RWPE1 (cell line): Measurements from ENCODE around the gene QSOX2.

ENCODE experiments used
- CTCF ChIA-PET: fragments of 350-600 bp; sonication (Branson Sonifier 250); formaldehyde crosslinking; extraction: SDS; loops from one replicate; lab custom pipeline; 2021; lab: Yijun Ruan, JAX
- POLR2A ChIA-PET: fragments of 400-600 bp; formaldehyde crosslinking; extraction: SDS; loops from one replicate; lab custom pipeline; 2020; ENCODE audit warnings: antibody characterized with exemption; ENCODE audit not compliant: low non-redundant PET; lab: Yijun Ruan, JAX
- DNase-seq: peaks from one replicate; pipeline ENCODE4 v3.0.0; 2012; ENCODE audit warnings: low spot score
- H3K27ac ChIP-seq: fragments of 450-650 bp; 2 replicates; pipeline ENCODE4 v1.5.1; 2017
- TF ChIP-seq, protein P1 (sequence below): fragments of 450-650 bp; conservative IDR thresholded peaks from 2 replicates; pipeline ENCODE4 v1.5.1; 2017; ENCODE audit warnings: low read depth, mild to moderate bottlenecking

QSOX2 gene

DNA sequence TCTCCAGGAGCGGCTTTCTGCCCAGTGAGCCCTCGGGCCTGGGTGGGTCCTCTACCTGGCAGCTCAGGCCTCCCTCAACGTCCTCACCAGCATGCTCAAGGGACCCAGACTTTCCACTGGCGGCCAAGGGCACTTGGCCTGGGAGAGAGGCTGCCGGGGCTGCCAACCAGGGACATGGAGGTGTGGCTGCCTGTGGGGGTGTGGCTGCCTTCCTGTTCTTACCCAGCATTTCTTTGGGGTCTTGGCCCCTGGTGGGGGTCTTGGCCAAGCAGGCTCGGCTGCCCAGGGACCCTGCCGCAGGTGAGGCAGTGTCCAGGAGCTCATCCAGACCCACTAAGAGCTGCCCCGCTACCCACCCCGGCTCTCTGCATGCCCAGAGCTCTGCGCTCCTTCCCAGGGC is 7.2 kb upstream of the QSOX2 start:
- TF ChIP-seq, protein P1, sequence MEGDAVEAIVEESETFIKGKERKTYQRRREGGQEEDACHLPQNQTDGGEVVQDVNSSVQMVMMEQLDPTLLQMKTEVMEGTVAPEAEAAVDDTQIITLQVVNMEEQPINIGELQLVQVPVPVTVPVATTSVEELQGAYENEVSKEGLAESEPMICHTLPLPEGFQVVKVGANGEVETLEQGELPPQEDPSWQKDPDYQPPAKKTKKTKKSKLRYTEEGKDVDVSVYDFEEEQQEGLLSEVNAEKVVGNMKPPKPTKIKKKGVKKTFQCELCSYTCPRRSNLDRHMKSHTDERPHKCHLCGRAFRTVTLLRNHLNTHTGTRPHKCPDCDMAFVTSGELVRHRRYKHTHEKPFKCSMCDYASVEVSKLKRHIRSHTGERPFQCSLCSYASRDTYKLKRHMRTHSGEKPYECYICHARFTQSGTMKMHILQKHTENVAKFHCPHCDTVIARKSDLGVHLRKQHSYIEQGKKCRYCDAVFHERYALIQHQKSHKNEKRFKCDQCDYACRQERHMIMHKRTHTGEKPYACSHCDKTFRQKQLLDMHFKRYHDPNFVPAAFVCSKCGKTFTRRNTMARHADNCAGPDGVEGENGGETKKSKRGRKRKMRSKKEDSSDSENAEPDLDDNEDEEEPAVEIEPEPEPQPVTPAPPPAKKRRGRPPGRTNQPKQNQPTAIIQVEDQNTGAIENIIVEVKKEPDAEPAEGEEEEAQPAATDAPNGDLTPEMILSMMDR = no peak
- DNase-seq = no peak
- no peak overlapping the region for H3K27ac ChIP-seq
- ChIA-PET POLR2A (no interaction called here), CTCF (no interaction called here)

DNA sequence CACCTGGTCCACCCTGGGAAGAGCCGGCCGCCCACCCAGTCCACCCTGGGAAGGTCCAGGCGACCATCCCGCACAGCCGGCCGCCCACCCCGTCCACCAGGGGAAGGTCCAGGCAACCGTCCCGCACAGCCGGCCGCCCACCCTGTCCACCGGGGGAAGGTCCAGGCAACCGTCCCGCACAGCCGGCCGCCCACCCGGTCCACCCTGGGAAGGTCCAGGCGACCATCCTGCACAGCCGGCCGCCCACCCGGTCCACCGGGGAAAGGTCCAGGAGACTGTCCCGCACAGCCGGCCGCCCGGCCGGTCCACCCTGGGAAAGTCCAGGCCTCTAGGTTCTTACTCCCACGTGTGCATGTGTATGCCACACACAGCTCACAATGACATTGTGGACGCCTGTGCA is 6.7 kb upstream of the QSOX2 start:
- ChIA-PET CTCF (no interaction called here), POLR2A (no interaction called here)
- TF ChIP-seq, protein P1 = no peak
- no peak for DNase-seq
- H3K27ac ChIP-seq = no peak overlapping the region

DNA sequence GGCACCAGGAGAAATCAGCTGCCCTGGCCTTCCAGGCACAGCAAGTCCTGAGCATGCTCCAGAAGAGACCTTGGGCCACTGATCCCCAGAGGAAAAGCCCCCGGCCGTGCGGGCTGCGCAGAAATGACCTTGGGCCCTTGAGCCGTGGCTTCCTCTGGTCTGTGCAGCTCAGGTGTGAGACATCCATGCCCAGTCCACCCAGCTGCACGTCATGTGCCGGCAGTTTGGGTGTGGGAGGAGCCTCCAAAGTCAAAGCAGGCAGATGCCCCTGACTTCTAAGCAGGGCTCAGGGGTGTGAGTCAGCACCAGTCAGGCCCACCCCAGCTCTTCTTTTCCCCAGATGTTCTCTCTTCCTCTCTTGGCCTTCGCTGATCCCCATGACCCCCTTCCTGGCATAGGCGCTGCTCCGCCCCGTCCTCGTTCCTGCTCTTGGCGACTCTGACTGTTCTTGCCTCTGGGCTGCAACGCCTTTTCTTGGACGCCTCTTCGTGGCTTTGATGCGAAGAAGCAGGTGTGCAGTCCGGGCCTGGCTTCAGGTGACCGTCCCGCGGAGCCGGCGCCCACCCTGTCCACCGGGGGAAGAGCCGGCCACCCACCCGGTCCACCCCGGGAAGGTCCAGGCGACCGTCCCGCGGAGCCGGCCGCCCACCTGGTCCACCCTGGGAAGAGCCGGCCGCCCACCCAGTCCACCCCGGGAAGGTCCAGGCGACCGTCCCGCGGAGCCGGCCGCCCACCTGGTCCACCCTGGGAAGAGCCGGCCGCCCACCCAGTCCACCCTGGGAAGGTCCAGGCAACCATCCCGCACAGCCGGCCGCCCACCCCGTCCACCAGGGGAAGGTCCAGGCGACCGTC is 5.9 kb upstream of the QSOX2 start:
- CTCF ChIA-PET = interaction anchor here (1.1 kb wide), 1 partner anchor 33 kb away, joined by 3 read pairs; no protein-coding TSS in a partner anchor
- TF ChIP-seq, protein P1 = no peak
- no peak for DNase-seq

DNA sequence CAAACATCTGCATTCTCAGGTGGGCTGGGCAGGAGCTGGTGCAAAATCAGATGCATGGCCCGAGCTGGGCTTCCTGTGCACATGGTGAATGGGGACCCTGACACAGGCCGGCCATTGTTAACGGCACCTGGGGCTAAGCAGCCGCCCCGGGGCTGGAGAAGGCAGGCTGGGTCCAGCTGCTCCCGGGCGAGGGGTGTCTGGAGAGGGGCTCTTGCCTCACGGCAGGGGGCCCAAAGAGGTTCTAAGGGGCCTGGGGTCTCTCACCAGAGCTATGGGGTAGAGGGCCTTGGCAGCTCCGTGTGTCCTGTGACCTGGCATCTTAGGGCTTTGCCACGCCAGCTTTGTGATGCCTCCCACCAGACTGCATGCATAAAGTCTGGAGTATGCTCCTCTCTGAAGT is 5.1 kb upstream of the QSOX2 start:
- POLR2A ChIA-PET = no interaction called here

More for the DNA sequence above, 5.9 kb upstream of the QSOX2 start:
- POLR2A ChIA-PET = no interaction called here
- peak overlapping the region; percentile 8; the same call in 1 of the 2 replicates for H3K27ac ChIP-seq

DNA sequence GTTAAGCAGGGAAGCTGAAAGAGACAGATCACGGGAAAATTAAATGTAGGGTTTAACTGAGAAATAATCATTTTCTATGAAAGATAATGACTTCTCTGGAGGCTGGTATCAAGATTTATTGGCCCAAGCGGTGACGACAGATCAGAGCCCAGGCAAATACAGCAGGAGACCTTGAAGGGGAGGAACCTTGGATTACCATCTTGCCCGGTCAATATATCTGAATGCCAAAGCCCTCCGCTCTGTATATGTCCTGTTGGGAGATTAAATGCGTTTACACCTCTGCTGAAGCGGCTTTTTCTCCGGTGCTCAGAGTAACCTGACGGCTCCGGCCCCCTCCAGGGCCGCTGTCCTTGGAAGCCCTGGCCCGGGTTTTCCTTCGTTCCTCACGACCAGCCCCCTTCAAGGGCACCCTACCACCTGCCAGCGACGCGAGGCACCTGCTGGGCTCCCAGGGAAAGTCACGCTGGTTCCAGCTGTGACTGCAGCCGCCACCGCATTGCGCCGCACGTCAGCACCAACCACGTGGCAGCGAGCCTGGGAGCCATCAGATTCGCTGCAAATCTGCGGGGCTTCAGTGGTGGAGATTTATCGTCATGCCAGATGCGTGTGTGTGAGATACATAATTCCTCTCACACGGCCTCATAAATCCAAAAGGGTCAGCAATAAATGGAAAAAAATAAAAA is 4.4 kb upstream of the QSOX2 start:
- ChIA-PET CTCF (interaction anchor here (1.1 kb wide), 1 partner anchor 34 kb away, joined by 3 read pairs; no protein-coding TSS in a partner anchor), POLR2A (no interaction called here)
- no peak for DNase-seq
- TF ChIP-seq, protein P1 = no peak
- no peak overlapping the region for H3K27ac ChIP-seq

More for the DNA sequence above, 5.1 kb upstream of the QSOX2 start:
- H3K27ac ChIP-seq = no peak overlapping the region; the same call in 1 of the 2 replicates
- CTCF ChIA-PET = interaction anchor here (1.1 kb wide), 1 partner anchor 33 kb away, joined by 3 read pairs; no protein-coding TSS in a partner anchor
- TF ChIP-seq, protein P1 = no peak
- DNase-seq = no peak
